22Rv1 (cell line): ENCODE results near the gene MPHOSPH10.

ENCODE experiments used
- CTCF ChIP-seq: fragments of 450-650 bp; IDR thresholded peaks from 2 replicates; pipeline ENCODE4 v1.5.1; 2017; ENCODE audit warnings: mild to moderate bottlenecking
- ZFX ChIP-seq: fragments of 450-650 bp; IDR thresholded peaks from 2 replicates; pipeline ENCODE4 v1.6.1; 2017; ENCODE audit warnings: antibody characterized with exemption, borderline replicate concordance

- TF ChIP-seq CTCF (no peak), ZFX (no peak)
Measured at GRCh38 chr2:71156573-71156972, 26.1 kb downstream of the MPHOSPH10 start.
